HepG2 (cell line): ENCODE results near the gene MMP17. TPM values are rescaled to one million over a fixed set of nuclear protein-coding genes. Genes with fewer than 3 reads are reported as not detected.

ENCODE experiments used
- ATAC-seq: fragments of 200-7000 bp; cut with Tn5 transposase; 3 replicates; pipeline ENCODE4 v1.9.1; 2020; ENCODE audit warnings: mild to moderate bottlenecking, moderate library complexity
- BruUV-seq: library from RNA; stranded (reverse); fragments of 400-500 nt; replicated peaks from 2 replicates; lab custom pipeline; 2021; lab: Mats Ljungman, UMichigan
- CTCF ChIA-PET: fragments of 300-600 bp; formaldehyde crosslinking; extraction: SDS; loops from one replicate; lab custom pipeline; 2021; ENCODE audit warnings: low total read pairs, inconsistent platforms, low intra/inter-chr PET ratio; lab: Yijun Ruan, JAX
- POLR2A ChIA-PET: fragments of 350-600 bp; sonication (Branson Sonifier 250); formaldehyde crosslinking; loops from one replicate; lab custom pipeline; 2020; ENCODE audit warnings: antibody characterized with exemption, inconsistent platforms; lab: Yijun Ruan, JAX
- DNase-seq: peaks from one replicate; pipeline ENCODE4 v3.0.0-alpha.2; 2015; ENCODE audit warnings: low spot score
- FAIRE-seq: peaks from 3 replicates; lab custom pipeline; 2011; peaks lifted over from hg19 to GRCh38; lab: Jason Lieb, UNC
- H2AFZ ChIP-seq: one replicate; pipeline ENCODE4 v1.6.1; 2011; ENCODE audit warnings: low read length, inconsistent platforms
- H3K27ac ChIP-seq: fragments of 300-600 bp; 3 replicates; pipeline ENCODE4 v1.8.0; 2011; ENCODE audit warnings: mixed run types, mild to moderate bottlenecking, mixed read lengths, low read length, inconsistent platforms; ENCODE audit not compliant: insufficient read depth; ENCODE audit errors: extremely low read length
- H3K27me3 ChIP-seq, 2 experiments: fragments of 200-600 bp in 1 of 2; 2 replicates in 1 of 2; 3 replicates in 1 of 2; pipeline versions ENCODE4 v1.6.0 to v1.8.0; 2011; ENCODE audit warnings: low read length in 2 of 2, mild to moderate bottlenecking in 2 of 2, moderate library complexity in 2 of 2, inconsistent platforms in 1 of 2; ENCODE audit not compliant: insufficient read depth in 2 of 2, control insufficient read depth in 1 of 2
- H3K36me3 ChIP-seq, 2 experiments: fragments of 200-600 bp in 1 of 2; replicated peaks in 1 of 2; 2 replicates in 1 of 2; 3 replicates in 1 of 2; pipeline versions ENCODE4 v1.5.1 to v1.8.0; 2011; ENCODE audit warnings: low read length in 2 of 2, inconsistent platforms in 1 of 2; ENCODE audit not compliant: insufficient read depth in 2 of 2, control insufficient read depth in 1 of 2
- H3K4me1 ChIP-seq: 2 replicates; pipeline ENCODE4 v1.5.1; 2012; ENCODE audit warnings: low read length, inconsistent platforms; ENCODE audit not compliant: insufficient read depth
- H3K4me2 ChIP-seq: 2 replicates; pipeline ENCODE4 v1.6.0; 2011; ENCODE audit warnings: low read depth, low read length, inconsistent platforms
- H3K4me3 ChIP-seq, 3 experiments: fragments of 200-600 bp in 1 of 3; sonication (generic), shearing (Covaris generic) in 1 of 3; replicated peaks in 1 of 3; 2 replicates each; pipeline ENCODE4 v1.5.1; 2011 to 2016; ENCODE audit warnings: low read length in 3 of 3, inconsistent platforms in 2 of 3, low read depth in 2 of 3, mild to moderate bottlenecking in 2 of 3, control low read depth in 1 of 3, mixed read lengths in 1 of 3; ENCODE audit not compliant: insufficient read depth in 1 of 3
- H3K79me2 ChIP-seq: one replicate; pipeline ENCODE4 v1.6.1; 2011; ENCODE audit warnings: low read length, inconsistent platforms; ENCODE audit not compliant: insufficient read depth
- H3K9ac ChIP-seq: 2 replicates; pipeline ENCODE4 v1.6.0; 2011; ENCODE audit warnings: mild to moderate bottlenecking, low read depth, low read length, inconsistent platforms; ENCODE audit not compliant: insufficient read depth
- H3K9me3 ChIP-seq: 2 replicates; pipeline ENCODE4 v1.5.1; 2012; ENCODE audit warnings: mild to moderate bottlenecking, low read length
- H4K20me1 ChIP-seq: 2 replicates; pipeline ENCODE4 v1.6.0; 2011; ENCODE audit warnings: inconsistent platforms, mild to moderate bottlenecking, low read length, moderate library complexity; ENCODE audit not compliant: insufficient read depth
- ARNT2 ChIP-seq: sonication (generic); formaldehyde crosslinking; IDR thresholded peaks from 2 replicates; pipeline ENCODE4 v1.8.0; 2022; ENCODE audit warnings: mild to moderate bottlenecking, low read depth, missing genetic modification reagents, moderate library complexity
- CBX2 ChIP-seq, 2 experiments: fragments of 200-600 bp in 1 of 2; sonication (generic); formaldehyde crosslinking in 1 of 2; IDR thresholded peaks; 2 replicates each; pipeline versions ENCODE4 v1.7.0 to v1.8.1; 2018 to 2022; ENCODE audit warnings: low read depth in 2 of 2, low read length in 1 of 2, mild to moderate bottlenecking in 1 of 2, missing genetic modification reagents in 1 of 2
- DDIT3 ChIP-seq: sonication (generic); formaldehyde crosslinking; IDR thresholded peaks from 2 replicates; pipeline ENCODE4 v1.4.0; 2020; ENCODE audit warnings: mild to moderate bottlenecking, missing genetic modification reagents
- E2F5 ChIP-seq: sonication (generic); formaldehyde crosslinking; conservative IDR thresholded peaks from 2 replicates; pipeline ENCODE4 v1.4.0; 2020; ENCODE audit warnings: missing genetic modification reagents
- FOXK2 ChIP-seq: fragments of 450-650 bp; IDR thresholded peaks from 2 replicates; pipeline ENCODE4 v1.6.1; 2016
- FOXO1 ChIP-seq: sonication (generic); formaldehyde crosslinking; IDR thresholded peaks from 2 replicates; pipeline ENCODE4 v1.4.0; 2020; ENCODE audit warnings: missing genetic modification reagents
- JUN ChIP-seq: sonication (generic); formaldehyde crosslinking; IDR thresholded peaks from 2 replicates; pipeline ENCODE4 v1.4.0; 2020; ENCODE audit warnings: mild to moderate bottlenecking, missing genetic modification reagents
- KAT8 ChIP-seq: IDR thresholded peaks from 2 replicates; pipeline ENCODE4 v1.6.1; 2016; ENCODE audit warnings: missing genetic modification reagents, missing compliant biosample characterization
- KDM4B ChIP-seq: sonication (generic); formaldehyde crosslinking; IDR thresholded peaks from 2 replicates; pipeline ENCODE4 v1.4.0; 2020; ENCODE audit warnings: missing genetic modification reagents
- MXD1 ChIP-seq: sonication (generic); formaldehyde crosslinking; IDR thresholded peaks from 2 replicates; pipeline ENCODE4 v1.4.0; 2020; ENCODE audit warnings: mild to moderate bottlenecking, missing genetic modification reagents
- NFATC3 ChIP-seq: sonication (generic); formaldehyde crosslinking; IDR thresholded peaks from 2 replicates; pipeline ENCODE4 v1.5.1; 2020; ENCODE audit warnings: mild to moderate bottlenecking, missing genetic modification reagents
- NFE2L1 ChIP-seq: sonication (generic); formaldehyde crosslinking; IDR thresholded peaks from 2 replicates; pipeline ENCODE4 v1.4.0; 2020; ENCODE audit warnings: missing genetic modification reagents, mild to moderate bottlenecking, borderline replicate concordance
- NFKB2 ChIP-seq: sonication (generic); formaldehyde crosslinking; IDR thresholded peaks from 2 replicates; pipeline ENCODE4 v1.4.0; 2020; ENCODE audit warnings: missing genetic modification reagents, borderline replicate concordance
- PRDM10 ChIP-seq: sonication (generic); formaldehyde crosslinking; IDR thresholded peaks from 2 replicates; pipeline ENCODE4 v1.4.0; 2020; ENCODE audit warnings: low read depth, missing genetic modification reagents
- RAD51 ChIP-seq: fragments of 450-650 bp; IDR thresholded peaks from 2 replicates; pipeline ENCODE4 v1.6.1; 2016; ENCODE audit warnings: borderline replicate concordance
- SATB2 ChIP-seq: sonication (generic); formaldehyde crosslinking; IDR thresholded peaks from 2 replicates; pipeline ENCODE4 v1.5.0; 2020; ENCODE audit warnings: missing genetic modification reagents
- SIN3B ChIP-seq: fragments of 150-350 bp; IDR thresholded peaks from 2 replicates; pipeline ENCODE4 v1.6.1; 2014; ENCODE audit warnings: low read length
- ZBTB20 ChIP-seq: sonication (generic); formaldehyde crosslinking; IDR thresholded peaks from 2 replicates; pipeline ENCODE4 v1.8.1; 2023; ENCODE audit warnings: missing genetic modification reagents, low read depth, mild to moderate bottlenecking, borderline replicate concordance
- ZNF350 ChIP-seq: sonication (generic); formaldehyde crosslinking; IDR thresholded peaks from 2 replicates; pipeline ENCODE4 v1.4.0; 2020; ENCODE audit warnings: mild to moderate bottlenecking, low read depth, missing genetic modification reagents, borderline replicate concordance
- ZSCAN30 ChIP-seq: sonication (generic); formaldehyde crosslinking; IDR thresholded peaks from 2 replicates; pipeline ENCODE4 v1.5.0; 2020; ENCODE audit warnings: mild to moderate bottlenecking, missing genetic modification reagents
- WGBS: methylation state at CpG from one replicate; pipeline ENCODE4 v1.1.6; 2017; ENCODE audit warnings: low lambda C conversion rate; 5-methylcytosine and 5-hydroxymethylcytosine counted together
- in situ Hi-C: cut with HindIII; loops from 2 replicates; pipeline ENCODE4 v1.10.0; 2017; ENCODE audit warnings: low pct_unique_long_range_greater_than_20kb; ENCODE audit not compliant: extremely low pct_ligation_motif_present
- intact Hi-C: fragments of 100-400 bp; cut with micrococcal nuclease; formaldehyde crosslinking; loops from one replicate; pipeline ENCODE4 v1.10.0; 2022; ENCODE audit not compliant: unreplicated experiment
- polyA plus RNA-seq, 8 experiments: library from polyadenylated mRNA; depleted of rRNA in 3 of 8; stranded (reverse) in 7 of 8; unstranded in 1 of 8; fragments of >200 nt; fragmentation: Illumina TruSeq in 4 of 8; extraction: Trizol in 4 of 8; gene quantifications; 2 replicates each; pipeline versions ENCODE4 v1.2.1 to v1.2.3, GENCODE V29; 2011 to 2016; ENCODE audit warnings: low read depth in 4 of 8, missing spikeins in 1 of 8, mixed read lengths in 1 of 8; ENCODE audit not compliant: insufficient read depth in 1 of 8
- total RNA-seq, 5 experiments: library from RNA; depleted of rRNA; stranded (reverse); fragments of >200 nt; fragmentation: Illumina TruSeq; extraction: Trizol; gene quantifications; 2 replicates each; pipeline ENCODE4 v1.2.3, GENCODE V29; 2016; ENCODE audit warnings: low read depth in 1 of 5

MMP17 gene
- total and polyA plus RNA-seq, 2 of the 13 experiments (the other 11 are each of a cell fraction or from before 2014, with no cell fraction given), result 0.55 to 0.80 TPM

GRCh38 chr12:131810726-131811125, 17.5 kb upstream of the MMP17 start:
- FAIRE-seq (no peak), DNase-seq (no peak), ATAC-seq (no peak)
- no peak overlapping the region for H3K4me2 ChIP-seq
- no TSS peak for BruUV-seq
- no peaks in the 10 kb centered on the region for H4K20me1 ChIP-seq
- no peak for TF ChIP-seq E2F5 (CRISPR knock-in tag)
- TF ChIP-seq KDM4B, result no peak
- no peak for TF ChIP-seq KAT8 (CRISPR knock-in tag)
- TF ChIP-seq JUN (CRISPR knock-in tag), result no peak
- TF ChIP-seq ZSCAN30 (CRISPR knock-in tag), result no peak
- TF ChIP-seq SATB2 (CRISPR knock-in tag), result no peak
- TF ChIP-seq SIN3B, result no peak
- TF ChIP-seq ARNT2 (CRISPR knock-in tag), result no peak
- TF ChIP-seq CBX2 (IDR thresholded peaks at IDR 0.05; ENCODE audit: low read depth, low read length), result no peak
- no peak for TF ChIP-seq CBX2 (CRISPR knock-in tag; IDR thresholded peaks at IDR 0.05; ENCODE audit: low read depth)
- no peak for TF ChIP-seq FOXO1 (CRISPR knock-in tag)
- TF ChIP-seq NFATC3 (CRISPR knock-in tag), result no peak
- no peak for TF ChIP-seq RAD51
- no peak for TF ChIP-seq ZNF350 (CRISPR knock-in tag)
- no peak for TF ChIP-seq NFE2L1
- no peak for TF ChIP-seq DDIT3 (CRISPR knock-in tag)
- no peak for TF ChIP-seq ZBTB20
- no peak for TF ChIP-seq FOXK2
- no peak for TF ChIP-seq PRDM10 (CRISPR knock-in tag)
- no peak for TF ChIP-seq MXD1
- no peak for TF ChIP-seq NFKB2 (CRISPR knock-in tag)
- H3K4me1 ChIP-seq, result no peaks in the 10 kb centered on the region
- 72% methylated on average over 13 of the region's 13 CpGs for WGBS
- H3K9ac ChIP-seq, result no peak overlapping the region
- no peak overlapping the region for H3K4me3 ChIP-seq
- no peaks in the 10 kb centered on the region; a peak in 2 of 5 replicates for H3K27me3 ChIP-seq
- in situ Hi-C loops (no loop called here), intact Hi-C loops (no loop called here)
- CTCF ChIA-PET, result no interaction called here
- no peaks in the 10 kb centered on the region for H3K36me3 ChIP-seq
- no peak overlapping the region for H2AFZ ChIP-seq
- peaks cover 23% of the 10 kb centered on the region for H3K9me3 ChIP-seq
- H3K27ac ChIP-seq, result no peak overlapping the region
- H3K79me2 ChIP-seq, result no peaks in the 10 kb centered on the region
- POLR2A ChIA-PET, result no interaction called here
